Panc1 (cell line): ENCODE data around the gene ZCCHC2. TPM values are rescaled to one million over a fixed set of nuclear protein-coding genes. Genes with fewer than 3 reads are reported as not detected.

ENCODE experiments used
- ATAC-seq: fragments of 200-7000 bp; cut with Tn5 transposase; 2 replicates; pipeline ENCODE4 v1.9.1; 2020; ENCODE audit warnings: mild to moderate bottlenecking, moderate library complexity
- BruUV-seq: library from RNA; stranded (reverse); fragments of 400-500 nt; replicated peaks from 2 replicates; lab custom pipeline; 2021; lab: Mats Ljungman, UMichigan
- CTCF ChIA-PET: fragments of 300-600 bp; sonication (Branson Sonifier 250); formaldehyde crosslinking; loops from one replicate; lab custom pipeline; 2022; ENCODE audit warnings: antibody characterized with exemption; lab: Charles Lee
- POLR2A ChIA-PET: fragments of 300-600 bp; sonication (Branson Sonifier 250); formaldehyde crosslinking; loops from one replicate; lab custom pipeline; 2022; ENCODE audit warnings: antibody characterized with exemption; lab: Charles Lee
- DNase-seq: peaks from one replicate; pipeline ENCODE4 v3.0.0-alpha.2; 2010; ENCODE audit warnings: low read depth, low spot score
- H3K27ac ChIP-seq: 2 replicates; pipeline ENCODE4 v1.5.1; 2011; ENCODE audit warnings: mild to moderate bottlenecking, low read length, inconsistent platforms
- H3K27me3 ChIP-seq: fragments of 200-500 bp; sonication (Bioruptor generic); 2 replicates; pipeline ENCODE4 v1.6.0; 2014; ENCODE audit warnings: low read length, inconsistent platforms; ENCODE audit not compliant: control insufficient read depth, insufficient read depth
- H3K36me3 ChIP-seq: fragments of 200-500 bp; sonication (Bioruptor generic); 2 replicates; pipeline ENCODE4 v1.5.1; 2014; ENCODE audit warnings: inconsistent platforms, mild to moderate bottlenecking, low read length, moderate library complexity; ENCODE audit not compliant: control insufficient read depth, insufficient read depth
- H3K4me1 ChIP-seq: 2 replicates; pipeline ENCODE4 v1.5.1; 2011; ENCODE audit warnings: inconsistent platforms, mild to moderate bottlenecking, low read length, moderate library complexity; ENCODE audit not compliant: control insufficient read depth, insufficient read depth
- H3K4me3 ChIP-seq, 2 experiments: 2 replicates each; pipeline ENCODE4 v1.5.1; 2011 to 2012; ENCODE audit warnings: low read depth in 2 of 2, low read length in 2 of 2, mild to moderate bottlenecking in 2 of 2, inconsistent platforms in 1 of 2, moderate library complexity in 1 of 2
- H3K9me3 ChIP-seq: fragments of 200-500 bp; sonication (Bioruptor generic); 2 replicates; pipeline ENCODE4 v1.5.1; 2014; ENCODE audit warnings: low read depth, mild to moderate bottlenecking, inconsistent platforms, low read length, moderate library complexity; ENCODE audit not compliant: control insufficient read depth, insufficient read depth
- CTCF ChIP-seq: fragments of 450-650 bp; IDR thresholded peaks from 2 replicates; pipeline ENCODE4 v1.5.1; 2017; ENCODE audit warnings: mild to moderate bottlenecking
- POLR2AphosphoS5 ChIP-seq: IDR thresholded peaks from 2 replicates; pipeline ENCODE4 v1.6.1; 2012; ENCODE audit warnings: mild to moderate bottlenecking, low read depth, low read length, moderate library complexity
- REST ChIP-seq, 2 experiments: IDR thresholded peaks; 2 replicates each; pipeline ENCODE4 v1.6.1; 2011 to 2012; ENCODE audit warnings: low read depth in 2 of 2, control low read depth in 1 of 2, low read length in 1 of 2, mild to moderate bottlenecking in 1 of 2, moderate library complexity in 1 of 2; ENCODE audit not compliant: insufficient read depth in 1 of 2
- SIN3A ChIP-seq: IDR thresholded peaks from 2 replicates; pipeline ENCODE4 v1.6.1; 2012; ENCODE audit warnings: low read depth, mild to moderate bottlenecking, low read length, moderate library complexity, borderline replicate concordance; ENCODE audit not compliant: insufficient read depth
- TCF7L2 ChIP-seq: IDR thresholded peaks from 2 replicates; pipeline ENCODE4 v1.6.1; 2011; ENCODE audit warnings: mild to moderate bottlenecking, low read depth, low read length, inconsistent platforms
- in situ Hi-C: cut with HindIII; loops from 2 replicates; pipeline ENCODE4 v1.10.0; 2016; ENCODE audit warnings: low sequenced_read_pairs, low pct_unique_long_range_greater_than_20kb
- intact Hi-C: fragments of 100-400 bp; cut with micrococcal nuclease; formaldehyde crosslinking; loops from one replicate; pipeline ENCODE4 v1.10.0; 2022; ENCODE audit not compliant: unreplicated experiment
- total RNA-seq: library from RNA; stranded (reverse); gene quantifications from one replicate; pipeline ENCODE4 v1.2.1, GENCODE V29; 2021; ENCODE audit not compliant: unreplicated experiment

The ZCCHC2 gene
- total RNA-seq, 1 experiment from 2014 or later = 18.2 TPM

- POLR2A ChIA-PET = no interaction called here
- no TSS peak for BruUV-seq
- TF ChIP-seq REST (IDR thresholded peaks at IDR 0.05; ENCODE audit: insufficient read depth in 1 of 2, low read depth in 2 of 2, low read length in 1 of 2) = no peak
- no peak for TF ChIP-seq TCF7L2
- no peak for TF ChIP-seq CTCF
- no peak for TF ChIP-seq POLR2AphosphoS5
- no peak for TF ChIP-seq SIN3A
- H3K36me3 ChIP-seq = no peaks in the 10 kb centered on the region
- no peaks in the 10 kb centered on the region for H3K9me3 ChIP-seq
- H3K27ac ChIP-seq = no peak overlapping the region
- no peak for ATAC-seq
- in situ Hi-C loops = no loop called here
- CTCF ChIA-PET = no interaction called here
- no peaks in the 10 kb centered on the region; the same call in 1 of the 2 replicates for H3K4me1 ChIP-seq
- DNase-seq = no peak
- H3K4me3 ChIP-seq = no peak overlapping the region
- intact Hi-C loops = no loop called here
- H3K27me3 ChIP-seq = no peaks in the 10 kb centered on the region
Observed at GRCh38 chr18:62497190-62497772, 25.5 kb upstream of the ZCCHC2 start.

GRCh38 chr18:62498616-62499262, 24.1 kb upstream of the ZCCHC2 start:
- BruUV-seq = no TSS peak
- H3K27me3 ChIP-seq = no peaks in the 10 kb centered on the region

More at GRCh38 chr18:62498616-62499262, 24.1 kb upstream of the ZCCHC2 start:
- TF ChIP-seq REST (IDR thresholded peaks at IDR 0.05; ENCODE audit: insufficient read depth in 1 of 2, low read depth in 2 of 2, low read length in 1 of 2) (no peak), SIN3A (no peak), POLR2AphosphoS5 (no peak), CTCF (no peak), TCF7L2 (no peak)
- POLR2A ChIA-PET = no interaction called here
- CTCF ChIA-PET = no interaction called here
- Histone ChIP-seq H3K4me1 (no peaks in the 10 kb centered on the region), H3K9me3 (no peaks in the 10 kb centered on the region), H3K36me3 (no peaks in the 10 kb centered on the region), H3K27ac (no peak overlapping the region), H3K4me3 (no peak overlapping the region)
- intact Hi-C loops = no loop called here
- ATAC-seq (no peak), DNase-seq (no peak)
- in situ Hi-C loops = no loop called here
